CD4-positive, alpha-beta T cell treated with Interleukin-21 for 1 hour (primary cell): Measurements from ENCODE around the gene MRPL55.
A peak's percentile ranks its signal among the peaks of the same experiment; 100 is the strongest.

Experiments
- DNase-seq: peaks from one replicate; pipeline ENCODE4 v3.0.0-alpha.2; 2020

MRPL55 gene

DNA sequence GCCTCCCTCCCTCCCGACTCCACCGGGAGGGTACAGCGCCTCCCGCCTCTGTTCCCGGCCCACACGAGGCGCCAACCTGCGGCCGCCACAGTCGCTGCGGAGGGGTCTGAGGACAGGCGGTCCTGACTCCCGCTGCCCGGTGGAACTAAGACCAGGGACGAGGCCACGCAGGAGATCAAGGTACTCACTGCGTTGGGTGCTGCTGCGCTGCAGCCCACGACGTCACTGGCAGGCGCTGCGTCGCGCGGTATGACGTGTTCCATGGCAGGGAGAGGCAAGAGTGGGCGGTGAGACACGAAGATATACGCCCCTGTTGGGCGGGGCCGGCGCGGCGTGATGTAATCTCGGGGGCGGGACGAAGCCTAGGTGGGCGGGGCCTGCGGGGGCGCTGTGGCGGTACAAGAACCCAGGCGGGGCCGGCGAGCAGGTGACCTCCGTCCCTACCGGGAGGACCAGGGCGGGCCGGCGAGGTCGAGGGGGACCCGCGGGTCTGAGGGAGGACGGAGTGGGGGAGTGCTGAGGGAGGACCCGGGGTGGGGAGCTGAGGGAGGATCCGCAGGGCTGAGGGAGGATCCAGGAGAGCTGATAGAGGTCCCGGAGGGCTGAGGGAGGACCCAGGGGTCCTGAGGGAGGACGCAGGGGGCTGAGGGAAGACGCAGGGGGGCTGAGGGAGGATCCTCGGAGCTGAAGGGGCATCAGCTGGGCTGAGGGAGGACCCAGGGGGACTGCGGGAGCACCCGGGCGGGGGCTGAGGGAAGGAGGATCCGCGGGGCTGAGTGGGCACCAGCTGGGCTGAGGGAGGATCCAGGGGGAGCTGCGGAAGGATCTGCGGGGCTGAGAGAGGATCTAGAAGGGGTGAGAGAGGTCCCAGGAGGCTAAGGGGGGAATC is at the start of gene MRPL55:
Gene MRPL55, minus strand, starts transcription at position 227 of the 889 bp plus-strand sequence. CDS start 1,039 bp downstream, outside the sequence.
- DNase-seq: peak; percentile 98

GRCh38 chr1:228158151-228159007 is 49.3 kb upstream of the MRPL55 start:
- no peak for DNase-seq

GRCh38 chr1:228157729-228158126 is 48.6 kb upstream of the MRPL55 start:
- no peak for DNase-seq

DNA sequence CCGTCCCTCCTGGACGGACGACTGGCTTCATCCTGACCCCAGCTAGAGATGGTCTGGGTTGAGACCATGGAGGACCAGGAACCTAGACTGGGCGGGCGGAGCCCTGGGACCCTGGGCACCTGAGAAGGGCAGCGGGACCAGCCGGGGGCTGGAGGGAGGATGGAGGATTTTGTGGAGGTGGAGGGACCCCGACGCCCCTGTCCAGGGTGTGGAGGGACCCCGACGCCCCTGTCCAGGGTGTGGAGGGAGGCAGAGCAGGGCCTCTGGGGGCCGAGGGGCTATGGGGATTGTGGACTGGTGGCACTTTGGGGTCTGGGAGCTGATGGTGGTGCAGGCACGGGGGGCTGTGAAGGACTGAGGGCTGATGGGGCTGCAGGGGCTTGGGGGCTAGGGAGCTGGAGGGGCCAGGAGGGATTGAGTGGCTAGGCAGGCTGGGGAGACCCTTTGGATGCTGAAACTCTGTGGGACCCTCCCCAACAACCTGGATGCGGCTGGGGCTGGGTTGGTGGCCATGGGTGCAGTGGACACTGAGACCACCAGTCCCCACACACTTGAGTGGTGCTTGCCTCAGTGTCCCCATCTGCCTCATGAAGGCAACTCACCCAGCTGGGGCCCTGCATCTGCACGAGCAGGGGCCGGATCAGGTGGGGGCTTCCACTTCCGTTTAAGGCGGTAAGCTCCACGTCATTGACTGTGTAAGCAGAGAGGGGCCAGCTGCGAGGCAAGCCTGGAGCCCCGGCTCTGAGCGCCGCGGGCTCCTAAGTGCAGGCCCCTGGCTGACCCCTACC is 48.0 kb upstream of the MRPL55 start:
- DNase-seq: no peak

GRCh38 chr1:228156515-228156881 is 47.4 kb upstream of the MRPL55 start:
- DNase-seq: no peak

GRCh38 chr1:228155596-228156514 is 46.8 kb upstream of the MRPL55 start:
- DNase-seq: no peak

DNA sequence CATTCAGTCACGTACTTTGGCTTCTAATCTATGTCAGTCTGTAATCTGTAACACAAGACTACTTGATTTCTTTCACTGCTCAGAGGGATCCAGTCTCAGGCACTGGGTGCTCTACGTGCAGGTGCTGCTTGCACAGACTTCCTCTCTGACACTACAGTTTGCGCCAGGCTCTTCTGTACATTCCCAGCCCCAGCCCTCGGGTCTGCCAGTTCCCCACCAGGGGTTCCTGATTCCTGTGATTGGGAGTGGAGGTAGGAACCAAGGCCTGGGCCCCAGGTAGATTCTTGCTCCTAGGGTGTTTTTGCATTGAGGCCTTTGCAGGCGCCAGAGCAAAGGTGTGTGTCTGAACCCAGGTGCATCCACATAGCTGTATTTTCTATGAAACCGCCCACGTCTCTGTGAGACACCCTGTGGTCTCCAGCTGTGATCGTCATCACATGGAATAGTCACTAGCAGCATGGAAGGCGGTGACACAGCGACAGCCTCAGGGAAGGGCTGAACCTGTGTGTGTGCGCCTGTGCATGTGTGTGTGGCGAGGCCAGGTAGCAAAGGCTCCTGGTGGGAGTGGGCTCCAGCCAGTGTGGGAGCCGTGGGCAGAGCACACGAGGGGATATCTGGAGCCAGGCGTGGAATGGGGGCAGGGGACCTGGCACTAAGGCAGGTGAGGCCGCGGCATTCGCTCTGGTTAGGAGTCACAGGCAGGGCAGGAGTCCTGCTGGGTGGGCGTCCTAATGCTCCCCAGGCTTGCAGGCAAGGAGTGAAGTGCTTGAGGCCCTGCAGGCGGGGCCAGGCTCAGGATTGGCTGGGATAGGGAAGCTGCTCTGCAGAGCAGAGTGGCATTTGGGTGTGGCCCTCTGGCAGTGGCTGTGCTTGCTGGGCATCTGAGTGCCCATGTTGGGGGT is 45.8 kb upstream of the MRPL55 start:
- DNase-seq: no peak

DNA sequence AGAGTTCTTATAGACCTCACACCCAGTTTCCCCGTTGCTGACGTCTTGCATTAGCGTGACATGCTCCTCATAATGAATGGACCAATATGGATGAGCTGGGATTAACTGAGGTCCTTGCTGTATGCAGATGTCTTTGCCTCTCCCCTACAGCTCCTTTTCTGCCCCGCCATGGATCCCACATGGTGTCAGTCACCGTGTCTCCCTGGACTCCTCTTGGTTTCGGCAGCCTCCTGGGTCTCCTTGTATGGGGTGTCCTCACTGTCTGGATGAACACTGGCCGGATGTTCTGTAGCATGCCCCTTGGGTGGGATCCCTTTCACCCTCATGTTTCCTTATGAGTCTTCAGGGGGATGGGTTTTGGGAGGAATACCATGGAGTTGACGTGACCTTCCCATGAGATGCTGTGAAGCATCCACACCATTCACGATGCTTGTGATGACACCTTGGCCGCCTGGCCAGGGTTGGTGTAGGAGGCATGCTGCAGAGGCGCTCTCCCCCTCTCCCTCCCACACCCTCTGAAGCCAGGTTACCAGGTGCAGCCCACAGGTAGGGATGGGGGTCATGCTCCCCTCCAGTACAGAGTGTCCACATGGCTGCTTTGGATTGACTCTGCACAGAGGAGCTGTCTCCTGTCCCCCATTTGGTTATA is 45.0 kb upstream of the MRPL55 start:
- no peak for DNase-seq

DNA sequence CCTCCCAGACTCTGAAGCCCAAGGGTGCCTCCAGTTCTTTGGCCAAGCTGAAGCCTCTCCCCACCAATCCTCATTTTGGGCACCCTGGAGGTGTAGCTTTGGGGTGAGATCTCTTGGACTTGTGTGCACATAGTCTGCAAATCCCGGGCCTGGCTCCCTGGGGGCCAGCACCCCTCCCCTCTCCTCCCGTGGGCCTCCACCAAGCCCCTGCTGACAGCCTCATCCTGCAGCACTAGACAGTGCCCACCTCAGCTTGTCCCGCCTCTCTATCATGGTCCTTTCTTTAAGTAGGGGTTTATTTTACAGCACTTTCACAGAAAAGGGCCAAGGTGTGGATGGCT is 43.8 kb upstream of the MRPL55 start:
- DNase-seq: no peak

DNA sequence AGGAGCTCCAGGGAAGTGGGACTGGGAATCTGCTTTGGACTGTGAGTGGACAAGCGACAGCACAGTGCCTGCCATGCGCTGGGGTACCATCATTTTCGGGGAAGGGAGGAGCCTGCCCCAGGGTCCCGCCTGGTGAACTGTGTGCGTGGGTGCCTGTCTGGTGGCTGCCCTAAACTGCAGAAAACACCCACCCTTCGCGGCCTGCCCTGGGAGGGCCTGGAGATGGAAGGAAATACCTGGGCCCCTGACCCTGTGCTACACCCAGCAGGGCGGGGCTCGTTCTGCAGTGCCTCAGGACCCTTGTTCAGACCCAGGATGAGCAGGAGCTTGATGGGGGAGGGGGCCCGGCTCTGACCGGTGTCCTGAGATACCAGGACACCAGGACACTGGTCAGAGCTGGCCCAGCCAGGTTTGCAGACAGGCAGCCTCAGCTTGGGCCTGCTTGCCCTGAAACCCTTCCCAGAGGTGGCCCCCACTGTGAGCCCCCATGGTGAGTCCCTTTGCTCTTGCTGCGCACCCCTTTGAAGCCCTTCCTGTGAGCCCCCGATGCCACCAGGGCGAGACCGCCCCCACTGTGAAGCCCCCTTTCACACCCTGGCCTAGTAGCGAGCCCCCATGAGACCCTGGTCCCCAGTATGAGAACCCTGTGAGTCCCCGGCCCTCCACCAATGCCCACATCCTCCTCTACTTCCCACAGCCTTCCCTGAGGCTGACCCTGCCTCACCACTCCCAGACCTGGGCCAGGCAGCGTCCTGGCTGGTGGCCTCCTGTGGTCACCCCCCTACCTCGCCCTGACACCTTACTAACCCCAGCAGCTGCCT is 43.2 kb upstream of the MRPL55 start:
- DNase-seq: no peak

- no peak for DNase-seq
Observed at GRCh38 chr1:228151180-228151925, 42.3 kb upstream of the MRPL55 start.

- DNase-seq: no peak
Observed at GRCh38 chr1:228150461-228151179, 41.5 kb upstream of the MRPL55 start.

DNA sequence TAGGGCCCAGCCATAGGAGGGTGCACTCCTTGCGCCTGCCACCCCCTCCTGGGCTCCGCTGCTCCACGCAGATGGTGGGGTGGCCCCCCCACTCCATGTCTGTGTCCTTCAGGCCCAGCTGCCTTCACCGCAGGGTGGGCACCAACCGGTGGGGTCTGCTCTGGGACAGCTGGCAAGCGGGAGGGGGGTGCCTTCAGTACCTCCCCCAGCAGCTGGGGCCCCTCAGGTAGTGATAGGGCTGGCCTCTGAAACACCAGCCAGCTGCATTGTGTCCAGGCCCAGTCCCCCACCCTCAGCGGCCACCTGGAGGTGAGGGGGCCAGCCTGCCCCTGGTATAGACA is 41.0 kb upstream of the MRPL55 start:
- no peak for DNase-seq

DNA sequence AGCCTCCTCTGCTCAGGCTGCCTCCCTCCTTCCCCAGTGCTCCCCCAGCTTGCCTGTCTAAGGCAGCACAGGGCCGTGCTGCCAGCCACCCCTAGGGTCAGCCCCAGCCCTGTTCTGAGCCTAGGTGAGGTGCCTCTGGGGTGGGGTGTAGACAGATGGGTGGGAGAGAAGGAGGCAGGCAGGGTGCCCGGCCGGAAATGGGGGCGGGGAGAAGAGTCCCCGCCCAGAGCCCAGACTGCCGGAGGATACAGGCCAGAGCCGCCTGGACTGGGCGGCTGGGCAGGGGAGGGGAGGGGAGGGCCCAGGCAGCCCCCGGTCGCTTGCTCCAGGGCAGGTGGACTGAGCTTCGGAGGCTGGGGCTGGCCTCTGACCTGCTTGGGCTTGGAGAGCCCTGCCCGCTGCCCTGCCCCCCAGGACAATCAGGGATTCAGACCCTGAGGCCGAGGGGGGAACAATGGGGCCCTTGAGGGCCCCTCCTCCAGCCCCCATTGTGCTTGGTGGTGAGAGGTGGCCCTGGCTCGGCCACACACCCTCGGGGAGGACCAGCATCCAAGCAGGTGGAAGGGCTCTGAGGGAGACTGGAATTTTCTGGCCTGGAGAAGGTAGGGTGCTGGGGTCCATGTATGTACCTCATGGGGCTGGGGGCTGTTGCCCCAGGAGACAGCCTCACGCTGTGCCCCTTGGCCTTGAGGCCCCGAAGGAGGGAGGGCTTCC is 40.5 kb upstream of the MRPL55 start, which contains the start of gene GJC2:
Gene GJC2, plus strand, starts transcription at position 525 of the 714 bp plus-strand sequence. CDS start 7,829 bp downstream, outside the sequence.
- no peak for DNase-seq

GRCh38 chr1:228148935-228149405 is 39.9 kb upstream of the MRPL55 start:
- DNase-seq: no peak

DNA sequence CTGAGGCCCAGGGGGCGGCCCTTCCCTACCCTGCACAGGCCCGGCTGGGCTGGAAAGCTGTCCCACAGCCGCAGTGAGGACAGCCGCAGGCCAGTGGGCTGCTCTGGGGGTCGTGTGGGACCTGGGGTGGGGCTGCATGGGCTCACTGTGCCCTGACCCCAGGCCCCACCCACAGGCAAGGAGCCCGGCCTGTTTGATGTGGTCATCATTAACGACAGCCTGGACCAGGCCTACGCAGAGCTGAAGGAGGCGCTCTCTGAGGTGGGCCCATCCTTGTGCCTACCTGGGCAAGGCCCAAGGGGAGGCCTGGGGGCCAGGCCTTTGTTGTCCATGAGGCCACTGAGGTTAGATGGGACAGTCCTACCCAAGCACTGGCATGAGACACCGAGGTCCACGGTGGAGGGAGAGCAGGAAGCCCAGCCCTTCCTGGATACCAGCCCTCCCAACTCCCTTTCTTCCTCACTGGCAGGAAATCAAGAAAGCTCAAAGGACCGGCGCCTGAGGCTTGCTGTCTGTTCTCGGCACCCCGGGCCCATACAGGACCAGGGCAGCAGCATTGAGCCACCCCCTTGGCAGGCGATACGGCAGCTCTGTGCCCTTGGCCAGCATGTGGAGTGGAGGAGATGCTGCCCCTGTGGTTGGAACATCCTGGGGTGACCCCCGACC is 39.2 kb upstream of the MRPL55 start:
- no peak for DNase-seq

GRCh38 chr1:228147768-228148167 is 38.7 kb upstream of the MRPL55 start:
- DNase-seq: no peak
